HepG2 (cell line): ENCODE results near the gene TRIM69. TPM values are rescaled to one million over a fixed set of nuclear protein-coding genes. Genes with fewer than 3 reads are reported as not detected.

Source experiments
- ATF6 ChIP-seq: sonication (generic); formaldehyde crosslinking; conservative IDR thresholded peaks from 2 replicates; pipeline ENCODE4 v1.4.0; 2020; ENCODE audit warnings: missing genetic modification reagents
- CERS6 ChIP-seq: sonication (generic); formaldehyde crosslinking; IDR thresholded peaks from 2 replicates; pipeline ENCODE4 v1.5.0; 2020; ENCODE audit warnings: missing genetic modification reagents
- EP300 ChIP-seq, 3 experiments: sonication (generic) in 1 of 3; formaldehyde crosslinking in 1 of 3; IDR thresholded peaks; 2 replicates each; pipeline versions ENCODE4 v1.5.1 to v1.6.1; 2011 to 2020; ENCODE audit warnings: low read depth in 2 of 3, low read length in 2 of 3, borderline replicate concordance in 1 of 3, improper control_type of control experiment in 1 of 3, mild to moderate bottlenecking in 1 of 3, missing genetic modification reagents in 1 of 3, moderate library complexity in 1 of 3
- GABPB1 ChIP-seq: IDR thresholded peaks from 2 replicates; pipeline ENCODE4 v1.6.1; 2016; ENCODE audit warnings: mild to moderate bottlenecking, missing genetic modification reagents, moderate library complexity, missing compliant biosample characterization
- HBP1 ChIP-seq: IDR thresholded peaks from 2 replicates; pipeline ENCODE4 v1.6.1; 2016; ENCODE audit warnings: low read depth, control low read depth
- HCFC1 ChIP-seq: fragments of 150-350 bp; IDR thresholded peaks from 2 replicates; pipeline ENCODE4 v1.6.1; 2014; ENCODE audit warnings: low read depth, low read length
- HDAC1 ChIP-seq: sonication (generic); formaldehyde crosslinking; IDR thresholded peaks from 2 replicates; pipeline ENCODE4 v1.5.1; 2020; ENCODE audit warnings: mild to moderate bottlenecking, missing genetic modification reagents
- HNF4A ChIP-seq: sonication (generic); formaldehyde crosslinking; IDR thresholded peaks from 2 replicates; pipeline ENCODE4 v1.4.0; 2020; ENCODE audit warnings: missing genetic modification reagents
- MAX ChIP-seq: IDR thresholded peaks from 2 replicates; pipeline ENCODE4 v1.6.1; 2012; ENCODE audit warnings: inconsistent platforms
- MEF2D ChIP-seq: sonication (generic); formaldehyde crosslinking; IDR thresholded peaks from 2 replicates; pipeline ENCODE4 v1.5.1; 2020; ENCODE audit warnings: mild to moderate bottlenecking, missing genetic modification reagents
- NFIC ChIP-seq: IDR thresholded peaks from 2 replicates; pipeline ENCODE4 v1.6.1; 2012; ENCODE audit warnings: mild to moderate bottlenecking, low read length, inconsistent platforms
- PHF21A ChIP-seq: sonication (generic); formaldehyde crosslinking; IDR thresholded peaks from 2 replicates; pipeline ENCODE4 v1.5.0; 2020; ENCODE audit warnings: mild to moderate bottlenecking, missing genetic modification reagents
- PHF8 ChIP-seq: sonication (generic); formaldehyde crosslinking; IDR thresholded peaks from 2 replicates; pipeline ENCODE4 v1.5.0; 2020; ENCODE audit warnings: missing genetic modification reagents
- SAP130 ChIP-seq: IDR thresholded peaks from 2 replicates; pipeline ENCODE4 v1.6.1; 2016; ENCODE audit warnings: low read depth
- SP5 ChIP-seq: IDR thresholded peaks from 2 replicates; pipeline ENCODE4 v1.6.1; 2016; ENCODE audit warnings: low read depth, borderline replicate concordance
- ZNF260 ChIP-seq: sonication (generic); formaldehyde crosslinking; IDR thresholded peaks from 2 replicates; pipeline ENCODE4 v1.4.0; 2020; ENCODE audit warnings: missing genetic modification reagents, low read depth, mild to moderate bottlenecking, borderline replicate concordance
- ZNF644 ChIP-seq: IDR thresholded peaks from 2 replicates; pipeline ENCODE4 v1.6.1; 2016; ENCODE audit warnings: low read depth
- ZNF788 ChIP-seq: sonication (generic); formaldehyde crosslinking; IDR thresholded peaks from 2 replicates; pipeline ENCODE4 v1.5.0; 2020; ENCODE audit warnings: mild to moderate bottlenecking, missing genetic modification reagents, borderline replicate concordance
- ZNF878 ChIP-seq: sonication (generic); formaldehyde crosslinking; IDR thresholded peaks from 2 replicates; pipeline ENCODE4 v1.8.1; 2023; ENCODE audit warnings: mild to moderate bottlenecking, missing genetic modification reagents, moderate library complexity
- polyA plus RNA-seq, 8 experiments: library from polyadenylated mRNA; depleted of rRNA in 3 of 8; stranded (reverse) in 7 of 8; unstranded in 1 of 8; fragments of >200 nt; fragmentation: Illumina TruSeq in 4 of 8; extraction: Trizol in 4 of 8; gene quantifications; 2 replicates each; pipeline versions ENCODE4 v1.2.1 to v1.2.3, GENCODE V29; 2011 to 2016; ENCODE audit warnings: low read depth in 4 of 8, missing spikeins in 1 of 8, mixed read lengths in 1 of 8; ENCODE audit not compliant: insufficient read depth in 1 of 8
- total RNA-seq, 5 experiments: library from RNA; depleted of rRNA; stranded (reverse); fragments of >200 nt; fragmentation: Illumina TruSeq; extraction: Trizol; gene quantifications; 2 replicates each; pipeline ENCODE4 v1.2.3, GENCODE V29; 2016; ENCODE audit warnings: low read depth in 1 of 5
- TF ChIP-seq, protein P1 (sequence below): sonication (generic); formaldehyde crosslinking; IDR thresholded peaks from 2 replicates; pipeline ENCODE4 v1.4.0; 2020; ENCODE audit warnings: missing genetic modification reagents
- TF ChIP-seq, protein P2 (sequence below): IDR thresholded peaks from 2 replicates; pipeline ENCODE4 v1.6.1; 2016; ENCODE audit warnings: missing genetic modification reagents, missing compliant biosample characterization
- TF ChIP-seq, protein P3 (sequence below): IDR thresholded peaks from 2 replicates; pipeline ENCODE4 v1.6.1; 2016; ENCODE audit warnings: low read depth, borderline replicate concordance

Gene TRIM69
- total and polyA plus RNA-seq, 2 of the 13 experiments (the other 11 are each of a cell fraction or from before 2014, with no cell fraction given) = 2.6 to 3.2 TPM

GRCh38 chr15:44726568-44727484 lies 9.5 kb upstream of the TRIM69 start (continued):
- no peak for TF ChIP-seq ATF6 (CRISPR knock-in tag)
- peak; percentile 77 for TF ChIP-seq SAP130 (CRISPR knock-in tag)
- TF ChIP-seq HNF4A (CRISPR knock-in tag) = no peak
- 0 out of 2 replicates have a peak, but pooled peaks have one; percentile 29 for TF ChIP-seq SP5 (CRISPR knock-in tag)
- TF ChIP-seq EP300 (IDR thresholded peaks at IDR 0.05; ENCODE audit: low read depth in 2 of 2, low read length in 2 of 2) = no peak
- peak; percentile 35; the same call in 1 of the 2 replicates for TF ChIP-seq EP300 (CRISPR knock-in tag; IDR thresholded peaks at IDR 0.05; ENCODE audit: borderline replicate concordance)
- TF ChIP-seq, protein P1, sequence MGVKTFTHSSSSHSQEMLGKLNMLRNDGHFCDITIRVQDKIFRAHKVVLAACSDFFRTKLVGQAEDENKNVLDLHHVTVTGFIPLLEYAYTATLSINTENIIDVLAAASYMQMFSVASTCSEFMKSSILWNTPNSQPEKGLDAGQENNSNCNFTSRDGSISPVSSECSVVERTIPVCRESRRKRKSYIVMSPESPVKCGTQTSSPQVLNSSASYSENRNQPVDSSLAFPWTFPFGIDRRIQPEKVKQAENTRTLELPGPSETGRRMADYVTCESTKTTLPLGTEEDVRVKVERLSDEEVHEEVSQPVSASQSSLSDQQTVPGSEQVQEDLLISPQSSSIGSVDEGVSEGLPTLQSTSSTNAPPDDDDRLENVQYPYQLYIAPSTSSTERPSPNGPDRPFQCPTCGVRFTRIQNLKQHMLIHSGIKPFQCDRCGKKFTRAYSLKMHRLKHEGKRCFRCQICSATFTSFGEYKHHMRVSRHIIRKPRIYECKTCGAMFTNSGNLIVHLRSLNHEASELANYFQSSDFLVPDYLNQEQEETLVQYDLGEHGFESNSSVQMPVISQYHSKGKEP (CRISPR knock-in tag) = no peak
- peak; percentile 30; the same call in 1 of the 2 replicates for TF ChIP-seq ZNF788 (CRISPR knock-in tag)
- no peak for TF ChIP-seq ZNF878 (CRISPR knock-in tag)
- TF ChIP-seq, protein P2, sequence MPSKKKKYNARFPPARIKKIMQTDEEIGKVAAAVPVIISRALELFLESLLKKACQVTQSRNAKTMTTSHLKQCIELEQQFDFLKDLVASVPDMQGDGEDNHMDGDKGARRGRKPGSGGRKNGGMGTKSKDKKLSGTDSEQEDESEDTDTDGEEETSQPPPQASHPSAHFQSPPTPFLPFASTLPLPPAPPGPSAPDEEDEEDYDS (CRISPR knock-in tag) = peak; percentile 85
- peak; percentile 22; the same call in 1 of the 2 replicates for TF ChIP-seq GABPB1 (CRISPR knock-in tag)
- TF ChIP-seq HDAC1 = no peak
- no peak for TF ChIP-seq HBP1 (CRISPR knock-in tag)
- no peak for TF ChIP-seq PHF21A (CRISPR knock-in tag)
- TF ChIP-seq MEF2D (CRISPR knock-in tag) = 0 out of 2 replicates have a peak, but pooled peaks have one; percentile 47
- no peak for TF ChIP-seq ZNF260 (CRISPR knock-in tag)
- TF ChIP-seq, protein P3, sequence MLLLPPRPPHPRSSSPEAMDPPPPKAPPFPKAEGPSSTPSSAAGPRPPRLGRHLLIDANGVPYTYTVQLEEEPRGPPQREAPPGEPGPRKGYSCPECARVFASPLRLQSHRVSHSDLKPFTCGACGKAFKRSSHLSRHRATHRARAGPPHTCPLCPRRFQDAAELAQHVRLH (CRISPR knock-in tag) = peak; percentile 41; the same call in 1 of the 2 replicates
- 0 out of 2 replicates have a peak, but pooled peaks have one; percentile 22 for TF ChIP-seq NFIC
- TF ChIP-seq HCFC1 = no peak
- TF ChIP-seq PHF8 (CRISPR knock-in tag) = no peak
- TF ChIP-seq MAX = no peak
- TF ChIP-seq ZNF644 (CRISPR knock-in tag) = peak; percentile 58; the same call in 1 of the 2 replicates
- TF ChIP-seq CERS6 = no peak
